IMR-90 (cell line): Measurements from ENCODE around the gene ZNF783. TPM values are rescaled to one million over a fixed set of nuclear protein-coding genes. Genes with fewer than 3 reads are reported as not detected.
"Not testable (repeated sequence)": the region's sequence is repeated elsewhere in the genome, so short reads cannot be mapped to it uniquely, and the experiment has no call there.

Source experiments
- ATAC-seq: fragments of 200-7000 bp; cut with Tn5 transposase; 2 replicates; pipeline ENCODE4 v1.9.1; 2020; ENCODE audit warnings: low read depth, mild to moderate bottlenecking, moderate library complexity
- BruUV-seq: library from RNA; stranded (reverse); fragments of 400-500 nt; replicated peaks from 2 replicates; lab custom pipeline; 2021; lab: Mats Ljungman, UMichigan
- CTCF ChIA-PET: fragments of 300-600 bp; formaldehyde crosslinking; extraction: SDS; loops from one replicate; lab custom pipeline; 2021; ENCODE audit warnings: antibody characterized with exemption; lab: Yijun Ruan, JAX
- POLR2A ChIA-PET: fragments of 300-600 bp; sonication (Branson Sonifier 250); formaldehyde crosslinking; loops from one replicate; lab custom pipeline; 2022; ENCODE audit warnings: antibody characterized with exemption; ENCODE audit not compliant: unreplicated experiment; lab: Charles Lee
- DNase-seq: peaks from one replicate; pipeline ENCODE4 v3.0.0; 2013
- H2AFZ ChIP-seq: replicated peaks from 2 replicates; pipeline ENCODE3; 2013; ENCODE audit warnings: low read length, mild to moderate bottlenecking; ENCODE audit not compliant: poor library complexity
- H2AK5ac ChIP-seq: 2 replicates; pipeline ENCODE4 v1.6.1; 2013; ENCODE audit warnings: low read depth, low read length, inconsistent platforms
- H2AK9ac ChIP-seq: replicated peaks from 2 replicates; pipeline ENCODE3; 2013; ENCODE audit warnings: mild to moderate bottlenecking, low read depth, low read length, moderate library complexity; ENCODE audit not compliant: poor library complexity
- H2BK120ac ChIP-seq: 2 replicates; pipeline ENCODE4 v1.6.1; 2013; ENCODE audit warnings: low read depth, low read length, inconsistent platforms
- H2BK15ac ChIP-seq: 3 replicates; pipeline ENCODE4 v1.6.1; 2013; ENCODE audit warnings: low read depth, low read length, inconsistent platforms
- H2BK20ac ChIP-seq: 2 replicates; pipeline ENCODE4 v1.6.1; 2013; ENCODE audit warnings: low read depth, mild to moderate bottlenecking, inconsistent platforms, low read length, moderate library complexity
- H2BK5ac ChIP-seq: 2 replicates; pipeline ENCODE4 v1.6.1; 2013; ENCODE audit warnings: mild to moderate bottlenecking, low read depth, low read length, inconsistent platforms; ENCODE audit not compliant: poor library complexity, severe bottlenecking
- H3K14ac ChIP-seq: replicated peaks from 2 replicates; pipeline ENCODE4 v1.6.1; 2013; ENCODE audit warnings: low read depth, low read length, inconsistent platforms
- H3K18ac ChIP-seq: 2 replicates; pipeline ENCODE4 v1.6.1; 2013; ENCODE audit warnings: low read depth, low read length, control low read depth
- H3K23ac ChIP-seq: 2 replicates; pipeline ENCODE4 v1.6.1; 2013; ENCODE audit warnings: low read depth, low read length, inconsistent platforms
- H3K27ac ChIP-seq: 2 replicates; pipeline ENCODE4 v1.5.1; 2013; ENCODE audit warnings: mild to moderate bottlenecking, control low read depth, low read length; ENCODE audit not compliant: insufficient read depth
- H3K27me3 ChIP-seq: 2 replicates; pipeline ENCODE4 v1.6.1; 2013; ENCODE audit warnings: low read length; ENCODE audit not compliant: control insufficient read depth, insufficient read depth
- H3K36me3 ChIP-seq: 2 replicates; pipeline ENCODE4 v1.6.1; 2013; ENCODE audit warnings: low read length, mixed read lengths; ENCODE audit not compliant: control insufficient read depth, insufficient read depth
- H3K4ac ChIP-seq: 2 replicates; pipeline ENCODE4 v1.6.1; 2013; ENCODE audit warnings: low read depth, low read length, inconsistent platforms
- H3K4me1 ChIP-seq: 2 replicates; pipeline ENCODE4 v1.6.1; 2013; ENCODE audit warnings: low read length, mixed read lengths; ENCODE audit not compliant: control insufficient read depth, insufficient read depth
- H3K4me2 ChIP-seq: 2 replicates; pipeline ENCODE4 v1.6.1; 2013; ENCODE audit warnings: low read depth, mild to moderate bottlenecking, control low read depth, low read length, moderate library complexity
- H3K4me3 ChIP-seq: 2 replicates; pipeline ENCODE4 v1.5.1; 2013; ENCODE audit warnings: low read depth, mild to moderate bottlenecking, control low read depth, low read length, moderate library complexity; ENCODE audit not compliant: insufficient read depth
- H3K56ac ChIP-seq: 2 replicates; pipeline ENCODE4 v1.6.1; 2013; ENCODE audit warnings: low read length, inconsistent platforms; ENCODE audit not compliant: insufficient read depth; ENCODE audit errors: extremely low read depth
- H3K79me1 ChIP-seq, 2 experiments: 2 replicates each; pipeline ENCODE4 v1.6.1; 2013; ENCODE audit warnings: low read length in 2 of 2, inconsistent platforms in 1 of 2, low read depth in 1 of 2
- H3K9ac ChIP-seq: 2 replicates; pipeline ENCODE4 v1.6.1; 2013; ENCODE audit warnings: low read depth, low read length, control low read depth
- H3K9me1 ChIP-seq: 2 replicates; pipeline ENCODE4 v1.6.1; 2013; ENCODE audit warnings: low read length, inconsistent platforms; ENCODE audit not compliant: insufficient read depth
- H3K9me3 ChIP-seq: 2 replicates; pipeline ENCODE4 v1.6.1; 2013; ENCODE audit warnings: low read length; ENCODE audit not compliant: control insufficient read depth, insufficient read depth
- H4K20me1 ChIP-seq: 2 replicates; pipeline ENCODE4 v1.6.1; 2013; ENCODE audit warnings: low read length, inconsistent platforms; ENCODE audit not compliant: insufficient read depth
- H4K5ac ChIP-seq: 2 replicates; pipeline ENCODE4 v1.6.1; 2013; ENCODE audit warnings: mild to moderate bottlenecking, low read depth, low read length, control low read depth
- H4K8ac ChIP-seq, 2 experiments: 2 replicates each; pipeline ENCODE4 v1.6.1; 2013; ENCODE audit warnings: low read depth in 2 of 2, low read length in 2 of 2, control low read depth in 1 of 2, inconsistent platforms in 1 of 2
- H4K91ac ChIP-seq: 2 replicates; pipeline ENCODE4 v1.6.1; 2013; ENCODE audit warnings: low read depth, low read length, inconsistent platforms; ENCODE audit not compliant: insufficient read depth
- CHD1 ChIP-seq: IDR thresholded peaks from 2 replicates; pipeline ENCODE4 v1.6.1; 2012; ENCODE audit warnings: low read depth, low read length, improper control_type of control experiment
- CTCF ChIP-seq: conservative IDR thresholded peaks from 2 replicates; pipeline ENCODE4 v1.5.1; 2012; ENCODE audit warnings: mild to moderate bottlenecking, low read depth, low read length, improper control_type of control experiment
- RFX5 ChIP-seq: IDR thresholded peaks from 2 replicates; pipeline ENCODE4 v1.8.0; 2012; ENCODE audit warnings: low read depth, mild to moderate bottlenecking, low read length, moderate library complexity
- WGBS, 2 experiments: methylation state at CpG; one replicate each; pipeline versions ENCODE4 v1.1.5 to v1.1.7; 2013; ENCODE audit warnings: missing lambda C conversion rate in 2 of 2; ENCODE audit not compliant: insufficient read length in 1 of 2; ENCODE audit errors: extremely low coverage in 2 of 2; 5-methylcytosine and 5-hydroxymethylcytosine counted together
- dilution Hi-C: fragments of 300-500 bp; cut with HindIII; formaldehyde crosslinking; loops from one replicate; pipeline ENCODE4 v1.14.3; 2018; ENCODE audit warnings: low sequenced_read_pairs; ENCODE audit not compliant: unreplicated experiment
- in situ Hi-C: fragments of 300-500 bp; cut with MboI; formaldehyde crosslinking; loops from 3 replicates; pipeline ENCODE4 v1.14.3; 2019; ENCODE audit warnings: low sequenced_read_pairs, inconsistent platforms, mixed read lengths
- intact Hi-C: fragments of 100-400 bp; cut with micrococcal nuclease; formaldehyde crosslinking; loops from 2 replicates; pipeline ENCODE4 v1.10.0; 2022
- polyA plus RNA-seq, 3 experiments: library from polyadenylated mRNA; depleted of rRNA; stranded (reverse); fragments of >200 nt; gene quantifications; 2 replicates each; pipeline ENCODE4 v1.2.3, GENCODE V29; 2012; ENCODE audit warnings: low replicate concordance in 1 of 3
- total RNA-seq: library from RNA; depleted of rRNA; stranded (reverse); fragments of >200 nt; gene quantifications from 2 replicates; pipeline ENCODE4 v1.2.3, GENCODE V29; 2012

Gene ZNF783
- total and polyA plus RNA-seq, 2 of the 4 experiments (the other 2 are of a cell fraction), result 2.3 to 7.2 TPM

DNA sequence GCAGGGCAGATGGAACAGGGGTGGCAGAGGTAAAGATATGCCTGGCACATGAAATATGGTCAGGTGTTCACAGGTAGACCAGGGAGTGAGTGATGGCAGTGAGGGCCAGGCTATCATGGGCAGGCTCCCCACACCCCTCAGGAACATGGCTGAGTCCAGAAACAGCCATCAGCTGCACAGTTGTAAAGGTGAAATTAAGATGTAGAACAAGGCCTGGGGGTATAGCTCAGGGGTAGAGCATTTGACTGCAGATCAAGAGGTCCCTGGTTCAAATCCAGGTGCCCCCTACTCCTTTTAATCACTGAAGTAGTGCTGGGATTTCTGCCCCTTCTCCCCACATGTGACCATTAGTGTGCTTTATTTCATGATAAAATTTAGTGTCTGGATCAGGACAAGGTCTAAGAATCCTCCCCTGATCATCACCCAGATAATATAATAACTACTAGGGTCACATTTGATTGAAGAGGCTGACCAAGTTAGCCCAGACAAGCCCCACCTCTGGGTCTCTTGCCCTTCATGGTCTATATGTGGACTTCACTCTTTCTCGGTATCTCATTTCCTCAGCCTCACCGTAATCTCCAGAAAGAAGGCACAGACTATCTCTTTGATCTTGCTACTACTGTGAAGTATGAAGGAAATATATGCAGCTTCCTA, 69.0 kb downstream of the ZNF783 start:
- H3K27me3 ChIP-seq, result peaks cover 2% of the 10 kb centered on the region
- intact Hi-C loops (no loop called here), in situ Hi-C loops (no loop called here), dilution Hi-C loops (no loop called here)
- DNase-seq (no peak), ATAC-seq (no peak)
- no peak overlapping the region for H3K9ac ChIP-seq
- H3K4me3 ChIP-seq, result no peak overlapping the region
- H3K18ac ChIP-seq, result no peak overlapping the region
- WGBS, 2 experiments, result no CpG with 5 or more reads among the region's 2 CpGs
- H3K14ac ChIP-seq, result no peak overlapping the region
- H3K4me1 ChIP-seq, result no peaks in the 10 kb centered on the region
- H2BK5ac ChIP-seq, result no peak overlapping the region
- H3K23ac ChIP-seq, result no peak overlapping the region
- H2AK5ac ChIP-seq, result no peak overlapping the region
- no peak overlapping the region for H2BK20ac ChIP-seq
- ChIA-PET CTCF (interaction anchor here (0.5 kb wide), 1 partner anchor 9 kb away, joined by 3 read pairs; no protein-coding TSS in a partner anchor), POLR2A (no interaction called here)
- no peaks in the 10 kb centered on the region for H3K9me1 ChIP-seq
- H3K9me3 ChIP-seq, result no peaks in the 10 kb centered on the region
- H4K91ac ChIP-seq, result no peak overlapping the region
- no peak overlapping the region for H3K27ac ChIP-seq
- no peaks in the 10 kb centered on the region for H3K36me3 ChIP-seq
- no peak overlapping the region for H3K4ac ChIP-seq
- H4K20me1 ChIP-seq, result no peaks in the 10 kb centered on the region
- H3K56ac ChIP-seq, result no peak overlapping the region
- no peak overlapping the region for H3K4me2 ChIP-seq
- no peaks in the 10 kb centered on the region for H3K79me1 ChIP-seq
- no peak overlapping the region for H2BK120ac ChIP-seq
- no peak overlapping the region for H2AFZ ChIP-seq
- no TSS peak for BruUV-seq
- H4K8ac ChIP-seq, result no peak overlapping the region
- TF ChIP-seq RFX5, result no peak
- TF ChIP-seq CHD1, result no peak
- no peak for TF ChIP-seq CTCF
- H2BK15ac ChIP-seq, result no peak overlapping the region
- no peak overlapping the region for H2AK9ac ChIP-seq
- no peak overlapping the region for H4K5ac ChIP-seq

DNA sequence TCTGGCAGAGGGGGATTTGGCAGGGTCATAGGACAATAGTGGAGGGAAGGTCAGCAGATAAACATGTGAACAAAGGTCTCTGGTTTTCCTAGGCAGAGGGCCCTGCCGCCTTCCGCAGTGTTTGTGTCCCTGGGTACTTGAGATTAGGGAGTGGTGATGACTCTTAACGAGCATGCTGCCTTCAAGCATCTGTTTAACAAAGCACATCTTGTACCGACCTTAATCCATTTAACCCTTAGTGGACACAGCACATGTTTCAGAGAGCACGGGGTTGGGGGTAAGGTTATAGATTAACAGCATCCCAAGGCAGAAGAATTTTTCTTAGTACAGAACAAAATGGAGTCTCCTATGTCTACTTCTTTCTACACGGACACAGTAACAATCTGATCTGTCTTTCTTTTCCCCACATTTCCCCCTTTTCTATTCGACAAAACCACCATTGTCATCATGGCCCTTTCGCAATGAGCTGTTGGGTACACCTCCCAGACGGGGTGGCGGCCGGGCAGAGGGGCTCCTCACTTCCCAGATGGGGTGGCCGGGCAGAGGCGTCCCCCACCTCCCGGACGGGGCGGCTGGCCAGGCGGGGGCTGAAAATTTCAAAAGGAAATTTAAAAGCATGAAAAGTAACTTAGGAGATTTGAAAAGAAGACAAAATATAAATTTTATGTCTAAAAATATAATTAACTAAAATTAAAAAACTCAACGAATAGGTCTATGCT, 70.8 kb downstream of the ZNF783 start:
- H3K9me3 ChIP-seq, H2AFZ ChIP-seq, H3K4me2 ChIP-seq, H3K9me1 ChIP-seq, H3K4ac ChIP-seq, H3K56ac ChIP-seq, H3K18ac ChIP-seq, dilution Hi-C loops, H3K27ac ChIP-seq, H3K9ac ChIP-seq, H3K36me3 ChIP-seq, H4K5ac ChIP-seq, H2BK20ac ChIP-seq, H2BK15ac ChIP-seq, H3K79me1 ChIP-seq, in situ Hi-C loops, H3K4me1 ChIP-seq, H2AK9ac ChIP-seq, ATAC-seq, BruUV-seq, H4K20me1 ChIP-seq, DNase-seq, H3K14ac ChIP-seq, intact Hi-C loops, H3K27me3 ChIP-seq, H2BK120ac ChIP-seq, POLR2A ChIA-PET, CTCF ChIA-PET, H3K4me3 ChIP-seq, H3K23ac ChIP-seq, H4K91ac ChIP-seq, H2AK5ac ChIP-seq, H2BK5ac ChIP-seq, H4K8ac ChIP-seq: not testable (repeated sequence)
- WGBS, 2 experiments, result no CpG with 5 or more reads among the region's 18 CpGs
